PFSK-1 (cell line): ENCODE measurements around the gene GJB4.

Source experiments
- FOXP2 ChIP-seq: optimal IDR thresholded peaks from 2 replicates; pipeline ENCODE3; 2011; ENCODE audit warnings: borderline replicate concordance, control low read depth, inconsistent platforms; ENCODE audit not compliant: insufficient read depth; ENCODE audit errors: extremely low read length, extremely low read depth
- POLR2AphosphoS5 ChIP-seq: IDR thresholded peaks from 2 replicates; pipeline ENCODE4 v1.6.1; 2012; ENCODE audit warnings: low read depth, mild to moderate bottlenecking, control low read depth, low read length, moderate library complexity
- REST ChIP-seq, 2 experiments: IDR thresholded peaks; 2 replicates each; pipeline versions ENCODE4 v1.6.1 to v1.8.0; 2011 to 2012; ENCODE audit warnings: low read depth in 2 of 2, low read length in 2 of 2, control low read depth in 1 of 2, inconsistent platforms in 1 of 2, mild to moderate bottlenecking in 1 of 2, moderate library complexity in 1 of 2; ENCODE audit not compliant: insufficient read depth in 1 of 2
- SIN3A ChIP-seq: IDR thresholded peaks from 2 replicates; pipeline ENCODE4 v1.6.1; 2012; ENCODE audit warnings: mild to moderate bottlenecking, low read length, moderate library complexity, borderline replicate concordance; ENCODE audit not compliant: insufficient read depth
- TAF1 ChIP-seq: IDR thresholded peaks from 2 replicates; pipeline ENCODE4 v1.6.1; 2012; ENCODE audit warnings: low read length, control low read depth, borderline replicate concordance; ENCODE audit not compliant: insufficient read depth

The GJB4 gene

GRCh38 chr1:34808051-34808810 is 48.7 kb downstream of the GJB4 start:
- no peak for TF ChIP-seq TAF1
- no peak for TF ChIP-seq POLR2AphosphoS5
- TF ChIP-seq SIN3A: no peak
- TF ChIP-seq REST (IDR thresholded peaks at IDR 0.05; ENCODE audit: insufficient read depth in 1 of 2, low read depth in 2 of 2, low read length in 2 of 2): no peak
- TF ChIP-seq FOXP2: no peak
